Measurements from ENCODE around the gene ASTL. TPM values are rescaled to one million over a fixed set of nuclear protein-coding genes. Genes with fewer than 3 reads are reported as not detected.
A peak's percentile ranks its signal among the peaks of the same experiment; 100 is the strongest.
"Not testable (repeated sequence)": the region's sequence is repeated elsewhere in the genome, so short reads cannot be mapped to it uniquely, and the experiment has no call there.

ASTL gene
- total RNA-seq, 2 donors from 2014 or later: 0.31 to 0.45 TPM

DNA sequence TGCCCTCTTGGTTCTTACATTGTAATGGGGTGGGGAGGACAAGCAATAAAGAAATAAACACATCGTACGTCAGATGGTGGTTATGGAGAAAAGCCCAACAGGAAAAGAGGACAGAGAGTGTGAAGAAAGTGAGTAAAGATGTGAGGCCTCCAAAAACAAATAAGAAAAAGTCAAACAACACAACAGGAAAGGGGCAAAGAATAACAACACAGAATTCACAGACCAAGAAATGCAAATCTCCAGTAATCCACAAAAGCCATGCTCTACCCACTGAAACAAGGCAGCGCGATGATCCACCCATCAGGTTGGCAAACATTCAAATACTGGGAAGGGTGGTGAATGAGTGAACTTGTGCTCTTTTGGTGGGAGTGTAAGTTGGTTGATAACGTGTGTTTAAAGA lies 23.6 kb upstream of the ASTL start:
- peak; percentile 86 for ATAC-seq
- intact Hi-C loops (cut with DNase I, micrococcal nuclease): no loop called here
- no peak for DNase-seq

GRCh38 chr2:96160366-96160765 lies 22.1 kb upstream of the ASTL start:
- ATAC-seq; DNase-seq; intact Hi-C loops (cut with DNase I, micrococcal nuclease): not testable (repeated sequence)

GRCh38 chr2:96159084-96159830 lies 21.0 kb upstream of the ASTL start:
- no peak for ATAC-seq
- no peak for DNase-seq
- intact Hi-C loops (cut with DNase I, micrococcal nuclease): no loop called here

DNA sequence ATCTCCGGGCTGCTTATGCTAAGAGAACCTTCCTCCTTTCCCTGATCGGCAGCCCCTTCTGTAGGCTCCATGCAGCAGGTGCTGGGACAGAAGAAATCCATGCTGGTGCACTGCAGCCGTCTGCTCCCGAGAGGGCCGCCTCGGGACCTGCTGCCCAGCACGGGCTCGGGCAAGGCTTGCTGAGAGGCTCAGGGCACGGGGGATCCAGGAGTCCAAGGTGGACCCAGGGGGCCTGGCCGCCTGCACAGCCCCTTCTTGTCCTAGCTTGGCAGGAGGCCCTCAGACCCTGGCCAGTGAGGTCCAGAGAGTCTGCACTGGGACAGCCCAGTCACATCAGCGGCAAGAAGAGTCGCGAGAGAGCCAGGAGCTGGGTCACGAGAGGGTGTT lies 20.2 kb upstream of the ASTL start:
- intact Hi-C loops (cut with DNase I, micrococcal nuclease): no loop called here
- no peak for ATAC-seq
- DNase-seq: no peak

DNA sequence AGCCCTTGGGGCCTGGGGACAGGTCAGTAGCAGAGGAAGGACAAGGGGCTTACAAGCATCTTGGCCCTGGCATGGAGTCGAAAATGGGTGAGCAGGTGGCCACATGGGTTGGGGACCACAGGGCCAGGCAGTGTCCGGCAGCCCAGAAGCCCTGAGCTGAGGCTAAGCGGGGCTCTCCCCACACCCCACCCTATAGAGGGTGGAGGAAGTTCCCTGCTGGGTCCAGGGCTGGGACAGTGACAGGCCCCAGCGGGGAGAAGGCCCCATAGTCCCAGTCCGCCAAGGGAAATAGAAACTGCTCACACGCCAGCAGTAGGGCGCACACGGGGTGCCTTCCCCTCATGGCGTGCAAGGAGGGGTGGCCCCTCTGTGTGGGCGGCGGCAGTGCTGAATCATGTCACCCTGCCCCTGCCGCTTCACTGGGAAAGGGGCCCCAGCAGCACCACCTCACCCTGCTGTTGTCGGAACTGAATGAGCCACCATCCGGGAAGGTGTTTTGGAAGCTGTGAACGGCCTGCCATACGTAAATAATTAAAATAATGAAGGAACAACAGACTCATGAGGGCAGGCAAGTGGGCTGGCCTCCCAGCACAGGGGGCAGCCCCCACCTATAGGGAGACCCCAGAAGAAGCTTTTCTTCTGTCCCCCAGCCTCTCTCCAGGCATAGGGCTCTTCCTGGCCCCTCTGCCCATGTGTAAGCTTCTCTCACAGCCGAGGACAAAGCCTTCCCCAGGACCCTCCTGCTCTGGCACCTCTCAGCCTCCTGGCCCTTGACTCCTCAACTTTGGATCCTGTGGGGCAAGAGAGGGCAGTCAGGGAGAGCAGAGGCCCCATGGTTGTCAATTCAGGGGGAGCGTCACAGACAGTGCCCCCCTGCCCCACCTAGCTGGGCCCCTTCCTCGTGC lies 19.6 kb upstream of the ASTL start:
- peak in 1 of 2 donors; percentile 24 for DNase-seq
- intact Hi-C loops (cut with DNase I, micrococcal nuclease): no loop called here
- no peak for ATAC-seq

- ATAC-seq: no peak
- intact Hi-C loops (cut with DNase I, micrococcal nuclease): no loop called here
- DNase-seq: no peak
Observed at GRCh38 chr2:96156926-96157648, 18.8 kb upstream of the ASTL start.

- DNase-seq (no peak), ATAC-seq (no peak)
- intact Hi-C loops (cut with DNase I, micrococcal nuclease): no loop called here
Observed at GRCh38 chr2:96156011-96156820, 17.9 kb upstream of the ASTL start.

- ATAC-seq (no peak), DNase-seq (no peak)
- intact Hi-C loops (cut with DNase I, micrococcal nuclease): no loop called here
Observed at GRCh38 chr2:96154506-96155380, 16.4 kb upstream of the ASTL start.

GRCh38 chr2:96153991-96154431 lies 15.7 kb upstream of the ASTL start:
- intact Hi-C loops (cut with DNase I, micrococcal nuclease): no loop called here
- ATAC-seq: no peak
- no peak for DNase-seq

DNA sequence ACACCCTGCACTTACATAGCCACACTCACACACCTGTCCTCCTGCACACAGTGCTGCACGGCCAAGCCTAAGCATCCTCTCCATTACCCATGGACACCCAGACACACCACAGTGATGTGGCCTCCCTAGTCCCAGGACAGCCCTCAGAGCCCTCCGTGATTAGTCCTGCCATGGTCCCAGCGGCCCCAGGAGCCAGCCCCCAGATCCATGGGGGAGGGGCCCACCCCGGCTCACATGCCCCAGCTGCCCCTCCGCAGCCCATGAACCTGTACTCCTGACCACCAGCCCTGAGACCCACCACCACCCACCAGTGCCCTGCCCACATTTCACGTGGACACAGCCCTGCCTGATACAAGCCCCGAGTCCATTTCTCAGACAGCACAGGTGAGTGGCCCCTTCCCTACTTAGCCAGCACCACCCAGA lies 15.0 kb upstream of the ASTL start:
- DNase-seq (no peak), ATAC-seq (no peak)
- intact Hi-C loops (cut with DNase I, micrococcal nuclease): no loop called here

DNA sequence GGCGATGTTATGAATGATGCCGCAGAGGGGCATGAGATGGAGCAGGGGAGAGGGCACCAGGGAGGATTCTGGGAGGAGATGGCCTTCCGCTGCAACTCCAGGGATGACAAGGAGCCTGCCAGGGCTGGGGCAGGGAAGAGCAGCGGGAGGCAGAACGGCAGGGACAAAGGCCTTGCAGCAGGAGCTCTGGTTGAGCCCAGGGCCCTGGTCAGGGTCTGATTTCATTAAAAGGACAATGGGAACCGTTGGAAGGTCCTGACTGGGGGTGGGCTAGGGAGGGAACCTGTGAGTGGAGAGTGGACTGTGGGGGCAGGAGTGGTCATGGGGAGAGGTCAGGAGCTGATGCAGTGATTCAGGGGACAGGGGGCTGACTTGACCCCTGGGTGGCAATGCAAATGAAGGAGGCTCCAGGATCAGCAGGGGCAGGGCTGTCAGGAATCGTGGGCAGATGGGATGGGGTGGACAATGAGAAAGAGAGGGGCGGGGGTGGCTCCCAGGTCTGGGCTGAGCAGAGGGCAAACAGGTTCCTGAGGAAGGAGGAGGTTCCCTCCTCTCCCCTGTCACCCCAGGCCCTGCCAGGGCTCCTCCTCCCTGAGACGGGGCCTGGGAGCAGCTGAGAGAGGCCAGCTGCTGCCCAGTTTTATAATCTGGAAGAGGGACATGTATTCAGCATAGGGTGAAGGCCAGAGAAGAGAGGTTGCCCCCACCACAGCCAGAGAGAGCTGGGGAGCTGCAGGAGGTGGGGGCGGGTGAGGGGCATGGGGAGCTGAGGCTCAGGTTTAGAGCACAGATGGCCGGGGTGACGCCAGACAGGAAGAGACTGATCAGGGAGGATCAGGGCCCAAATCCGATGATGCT lies 14.2 kb upstream of the ASTL start:
- ATAC-seq (no peak), DNase-seq (peak in 1 of 2 donors; percentile 1)
- intact Hi-C loops (cut with DNase I, micrococcal nuclease): no loop called here

DNA sequence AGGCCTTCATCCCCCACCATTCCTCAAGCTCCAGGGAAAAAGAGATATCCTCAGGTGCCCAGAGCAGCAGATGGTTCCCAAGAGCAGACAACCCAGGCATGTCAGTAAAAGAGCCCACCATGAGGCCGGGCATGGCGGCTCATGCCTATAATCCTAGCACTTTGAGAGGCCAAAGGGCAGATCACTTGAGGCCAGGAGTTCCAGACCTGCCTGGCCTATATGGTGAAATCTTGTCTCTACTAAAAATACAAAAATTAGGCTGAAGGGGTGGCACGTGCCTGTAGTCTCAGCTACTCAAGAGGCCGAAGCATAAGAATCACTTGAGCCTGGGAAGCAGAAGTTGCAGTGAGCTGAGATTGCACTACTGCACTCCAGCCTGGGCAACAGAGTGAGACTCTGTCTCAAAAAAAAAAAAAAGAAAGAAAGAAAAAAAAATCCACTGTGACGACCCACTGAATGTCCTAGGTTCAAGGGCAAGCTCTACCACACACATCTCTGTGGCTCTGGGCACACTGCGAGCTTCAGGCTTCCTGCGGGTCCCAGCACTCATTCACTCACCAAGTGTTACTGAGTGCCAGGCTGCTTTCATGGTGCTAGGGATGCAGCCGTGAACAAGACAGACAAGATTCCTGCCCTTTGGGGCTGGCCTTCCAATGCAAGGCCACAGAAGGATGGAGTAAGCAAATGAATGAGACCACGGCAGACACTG lies 13.4 kb upstream of the ASTL start:
- intact Hi-C loops (cut with DNase I, micrococcal nuclease): no loop called here
- peak; percentile 2 to 3 for DNase-seq
- ATAC-seq: no peak

DNA sequence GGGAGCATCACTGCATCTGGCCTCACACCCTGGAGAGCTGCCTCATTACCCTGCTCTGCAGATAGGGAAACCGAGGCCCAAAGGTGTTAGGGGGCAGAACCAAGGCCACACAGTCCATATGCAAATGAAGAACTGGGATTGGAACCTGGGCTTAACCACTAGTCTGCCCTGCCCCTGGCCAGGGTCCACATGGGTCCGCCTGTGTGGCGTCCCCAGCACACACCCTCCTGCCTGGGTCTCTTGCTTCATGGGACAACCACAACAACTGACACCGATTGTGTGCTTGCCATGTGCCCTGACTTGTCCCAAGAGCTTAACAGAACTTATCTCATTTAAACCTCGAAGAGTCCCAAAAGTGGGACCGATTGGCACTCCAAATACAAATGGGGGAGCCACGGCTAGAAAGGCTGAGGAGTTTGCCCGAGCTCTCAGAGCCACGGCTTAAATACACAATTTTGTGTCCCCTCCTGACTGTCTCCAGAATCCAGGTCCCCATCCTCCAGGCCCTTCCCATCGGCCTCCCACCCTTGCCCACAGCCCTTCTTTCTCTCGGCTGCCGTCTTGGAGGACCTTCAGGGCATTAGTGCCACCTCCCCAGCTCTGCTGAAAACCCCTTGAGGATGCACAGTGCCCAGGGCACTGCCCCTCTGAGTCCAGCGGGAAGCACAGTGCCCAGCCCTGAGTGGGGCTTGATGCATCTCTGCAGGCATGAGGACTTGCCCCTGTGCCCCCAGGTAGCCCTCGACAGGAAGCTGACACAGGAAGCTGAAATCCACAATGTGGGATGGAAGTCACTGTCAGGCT lies 12.7 kb upstream of the ASTL start:
- ATAC-seq (no peak), DNase-seq (peak in 1 of 2 donors; percentile 1)
- intact Hi-C loops (cut with DNase I, micrococcal nuclease): no loop called here

DNA sequence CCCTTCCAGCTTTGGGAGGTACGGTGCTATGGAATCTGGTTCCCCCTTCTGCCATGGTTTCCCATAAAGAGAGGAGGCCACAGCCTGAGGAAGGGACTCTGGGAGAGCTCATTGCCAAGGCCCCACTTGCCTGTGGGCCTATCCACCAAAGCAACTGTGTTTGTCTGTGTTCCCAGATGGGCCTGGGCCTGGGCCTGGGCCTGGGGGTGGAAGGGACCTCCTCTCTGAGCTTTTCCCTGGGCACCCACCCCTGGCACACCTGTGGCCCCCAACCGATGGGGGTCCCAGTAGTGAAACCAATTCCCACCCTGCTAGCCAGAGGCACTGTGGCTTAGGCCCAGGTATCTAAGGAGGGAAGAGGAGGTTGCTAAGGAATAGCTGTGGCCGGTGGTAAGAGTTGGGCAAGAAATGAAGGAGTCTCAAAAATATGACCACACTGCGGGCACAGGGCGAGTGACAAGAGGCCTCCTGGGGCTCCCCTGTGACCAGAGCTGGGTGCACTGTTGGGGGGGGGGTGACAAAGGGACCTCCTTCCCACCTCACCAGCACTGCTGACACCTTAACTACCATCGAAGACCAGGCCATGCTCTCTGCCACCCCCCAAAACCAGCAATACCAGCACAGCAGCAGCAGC lies 11.8 kb upstream of the ASTL start:
- intact Hi-C loops (cut with DNase I, micrococcal nuclease): no loop called here
- DNase-seq: no peak
- no peak for ATAC-seq

Data from left colon (tissue), 2 donors.